Measurements from ENCODE around the gene KCTD14. TPM values are rescaled to one million over a fixed set of nuclear protein-coding genes. Genes with fewer than 3 reads are reported as not detected.

Gene KCTD14
- total RNA-seq, 1 donor from 2014 or later, result 0.32 TPM

DNA sequence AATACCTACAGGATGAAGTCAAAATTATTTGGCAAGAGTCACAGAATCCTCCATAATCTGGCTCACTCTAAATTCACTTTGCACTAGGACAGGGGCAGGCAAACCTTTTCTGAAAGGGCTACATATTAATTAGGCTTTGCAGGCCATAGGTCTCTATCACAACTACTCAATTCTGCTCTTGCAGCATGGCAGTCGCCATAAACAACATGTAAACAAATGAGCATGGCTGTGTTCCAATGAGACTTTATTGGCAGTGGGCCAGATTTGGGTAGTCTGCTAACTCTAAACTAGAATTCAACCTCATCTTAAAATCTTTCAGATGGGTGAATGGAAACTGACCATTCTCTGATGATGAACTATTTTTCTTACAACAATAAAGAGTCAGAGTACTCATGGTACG, 46.4 kb upstream of the KCTD14 start:
- DNase-seq, result no peak
- Mint-ChIP-seq H3K9me3 (ENCODE audit: unreplicated experiment) (peaks cover 1% of the 10 kb centered on the region), H3K27me3 (ENCODE audit: unreplicated experiment) (no peaks in the 10 kb centered on the region), H3K36me3 (ENCODE audit: unreplicated experiment) (peaks cover 10% of the 10 kb centered on the region), H3K27ac (ENCODE audit: unreplicated experiment) (no peak overlapping the region), H3K4me1 (ENCODE audit: low read depth, unreplicated experiment) (peaks cover under 1% of the 10 kb centered on the region), H3K4me3 (ENCODE audit: unreplicated experiment) (no peak overlapping the region)
- TF ChIP-seq, protein P1, sequence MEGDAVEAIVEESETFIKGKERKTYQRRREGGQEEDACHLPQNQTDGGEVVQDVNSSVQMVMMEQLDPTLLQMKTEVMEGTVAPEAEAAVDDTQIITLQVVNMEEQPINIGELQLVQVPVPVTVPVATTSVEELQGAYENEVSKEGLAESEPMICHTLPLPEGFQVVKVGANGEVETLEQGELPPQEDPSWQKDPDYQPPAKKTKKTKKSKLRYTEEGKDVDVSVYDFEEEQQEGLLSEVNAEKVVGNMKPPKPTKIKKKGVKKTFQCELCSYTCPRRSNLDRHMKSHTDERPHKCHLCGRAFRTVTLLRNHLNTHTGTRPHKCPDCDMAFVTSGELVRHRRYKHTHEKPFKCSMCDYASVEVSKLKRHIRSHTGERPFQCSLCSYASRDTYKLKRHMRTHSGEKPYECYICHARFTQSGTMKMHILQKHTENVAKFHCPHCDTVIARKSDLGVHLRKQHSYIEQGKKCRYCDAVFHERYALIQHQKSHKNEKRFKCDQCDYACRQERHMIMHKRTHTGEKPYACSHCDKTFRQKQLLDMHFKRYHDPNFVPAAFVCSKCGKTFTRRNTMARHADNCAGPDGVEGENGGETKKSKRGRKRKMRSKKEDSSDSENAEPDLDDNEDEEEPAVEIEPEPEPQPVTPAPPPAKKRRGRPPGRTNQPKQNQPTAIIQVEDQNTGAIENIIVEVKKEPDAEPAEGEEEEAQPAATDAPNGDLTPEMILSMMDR (IDR thresholded peaks at IDR 0.05; ENCODE audit: partially characterized antibody, unreplicated experiment), result no peak

DNA sequence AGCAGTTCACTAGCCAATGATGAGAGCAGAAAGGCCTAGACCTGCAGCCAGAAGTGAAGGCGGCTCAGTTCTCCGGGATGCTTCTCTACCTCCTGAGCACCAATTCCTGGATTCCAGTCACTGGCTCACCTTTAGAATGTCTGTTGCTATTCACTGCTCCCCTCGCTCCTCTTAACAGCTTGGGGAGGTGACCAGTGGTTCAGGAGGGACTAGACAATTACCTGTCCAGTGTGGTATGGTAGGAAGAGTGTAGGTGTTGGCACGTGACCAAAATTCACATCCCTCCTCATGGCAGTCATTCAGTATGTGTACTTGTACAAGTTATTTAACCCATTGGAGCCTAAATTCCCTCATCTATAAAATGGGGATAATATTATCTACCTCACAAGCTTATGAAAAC, 44.6 kb upstream of the KCTD14 start:
- Mint-ChIP-seq H3K9me3 (ENCODE audit: unreplicated experiment) (peaks cover 1% of the 10 kb centered on the region), H3K4me3 (ENCODE audit: unreplicated experiment) (no peak overlapping the region), H3K27ac (ENCODE audit: unreplicated experiment) (no peak overlapping the region), H3K4me1 (ENCODE audit: low read depth, unreplicated experiment) (no peaks in the 10 kb centered on the region), H3K27me3 (ENCODE audit: unreplicated experiment) (no peaks in the 10 kb centered on the region), H3K36me3 (ENCODE audit: unreplicated experiment) (peaks cover 10% of the 10 kb centered on the region)
- TF ChIP-seq, protein P1 (IDR thresholded peaks at IDR 0.05; ENCODE audit: partially characterized antibody, unreplicated experiment), result no peak
- no peak for DNase-seq

DNA sequence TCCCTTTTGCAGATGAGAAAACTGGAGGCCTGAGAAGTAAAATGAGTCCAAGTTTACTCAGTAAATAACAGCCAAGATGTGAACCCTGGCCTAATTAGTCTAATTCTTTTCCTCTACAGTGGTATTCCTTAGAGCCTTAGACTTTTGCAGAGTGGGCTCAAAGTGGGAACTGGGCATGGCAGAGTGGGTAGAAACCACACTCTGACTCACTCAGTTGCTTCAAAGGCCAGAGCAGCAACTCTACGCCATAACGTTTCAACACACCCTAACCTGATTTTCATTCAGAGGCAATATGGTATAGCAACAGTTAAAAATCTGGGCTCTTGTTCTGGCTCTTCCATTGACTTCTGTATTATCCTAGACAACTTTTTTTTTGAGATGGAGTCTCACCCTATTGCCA, 43.4 kb upstream of the KCTD14 start:
- no peaks in the 10 kb centered on the region for H3K9me3 Mint-ChIP-seq (ENCODE audit: unreplicated experiment)
- H3K4me1 Mint-ChIP-seq (ENCODE audit: low read depth, unreplicated experiment), result no peaks in the 10 kb centered on the region
- no peaks in the 10 kb centered on the region for H3K27me3 Mint-ChIP-seq (ENCODE audit: unreplicated experiment)
- H3K36me3 Mint-ChIP-seq (ENCODE audit: unreplicated experiment), result peaks cover 10% of the 10 kb centered on the region
- TF ChIP-seq, protein P1 (IDR thresholded peaks at IDR 0.05; ENCODE audit: partially characterized antibody, unreplicated experiment), result no peak
- H3K4me3 Mint-ChIP-seq (ENCODE audit: unreplicated experiment), result no peak overlapping the region
- DNase-seq, result no peak
- no peak overlapping the region for H3K27ac Mint-ChIP-seq (ENCODE audit: unreplicated experiment)

DNA sequence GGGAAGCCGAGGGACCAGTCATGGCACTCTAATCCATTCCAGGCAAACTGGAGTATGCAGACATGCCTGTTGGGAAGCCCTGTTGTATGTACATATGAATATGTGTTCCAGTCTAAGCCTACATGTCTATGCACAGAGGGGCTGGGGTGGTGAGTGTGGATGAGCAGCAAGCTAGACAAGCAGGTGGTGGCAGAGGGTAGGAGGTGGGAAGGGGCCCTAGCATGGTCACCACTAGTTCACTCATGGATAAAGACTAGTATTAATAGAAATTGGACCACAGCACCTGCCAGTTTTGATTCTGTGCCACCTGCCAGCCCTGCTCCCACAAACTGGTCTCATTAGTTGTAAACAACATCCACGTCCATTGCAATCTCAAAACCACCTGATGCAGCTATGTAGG, 42.1 kb upstream of the KCTD14 start:
- Mint-ChIP-seq H3K4me3 (ENCODE audit: unreplicated experiment) (no peak overlapping the region), H3K36me3 (ENCODE audit: unreplicated experiment) (peaks cover 10% of the 10 kb centered on the region), H3K9me3 (ENCODE audit: unreplicated experiment) (no peaks in the 10 kb centered on the region), H3K27ac (ENCODE audit: unreplicated experiment) (no peak overlapping the region), H3K27me3 (ENCODE audit: unreplicated experiment) (no peaks in the 10 kb centered on the region), H3K4me1 (ENCODE audit: low read depth, unreplicated experiment) (no peaks in the 10 kb centered on the region)
- no peak for DNase-seq
- TF ChIP-seq, protein P1 (IDR thresholded peaks at IDR 0.05; ENCODE audit: partially characterized antibody, unreplicated experiment), result no peak

DNA sequence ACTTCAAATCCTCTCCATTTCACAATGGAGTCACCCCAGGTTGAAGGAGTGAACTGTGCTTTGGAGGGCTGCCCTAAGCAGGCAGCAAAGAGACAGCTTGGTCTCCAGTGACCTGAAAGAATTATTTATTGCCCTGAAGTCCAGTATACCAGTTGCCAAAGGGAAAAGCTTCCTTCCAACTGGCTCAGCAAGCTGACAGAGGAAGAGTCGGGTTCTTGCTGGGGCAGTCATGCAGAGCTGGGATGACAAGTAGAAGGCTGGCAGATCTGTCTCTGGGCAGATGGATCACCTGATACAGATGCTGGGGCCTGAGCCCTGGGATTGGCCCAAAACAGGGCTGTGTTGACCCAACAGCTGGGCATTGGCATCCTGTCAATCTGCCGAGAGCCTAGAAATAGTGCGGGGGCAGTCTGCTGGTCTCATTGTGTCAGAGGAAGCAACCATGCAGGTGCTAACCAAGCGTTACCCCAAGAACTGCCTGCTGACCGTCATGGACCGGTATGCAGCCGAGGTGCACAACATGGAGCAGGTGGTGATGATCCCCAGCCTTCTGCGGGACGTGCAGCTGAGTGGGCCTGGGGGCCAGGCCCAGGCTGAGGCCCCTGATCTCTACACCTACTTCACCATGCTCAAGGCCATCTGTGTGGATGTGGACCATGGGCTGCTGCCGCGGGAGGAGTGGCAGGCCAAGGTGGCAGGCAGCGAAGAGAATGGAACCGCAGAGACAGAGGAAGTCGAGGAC, 40.5 kb upstream of the KCTD14 start, which contains the start of gene THRSP:
Gene THRSP, plus strand, starts transcription at position 422 of the 742 bp plus-strand sequence. Its CDS starts 21 bp downstream, at position 443.
- Mint-ChIP-seq H3K4me3 (ENCODE audit: unreplicated experiment) (no peak within 1 kb of the TSS), H3K36me3 (ENCODE audit: unreplicated experiment) (peaks cover 10% of the 10 kb centered on the region), H3K27me3 (ENCODE audit: unreplicated experiment) (no peaks in the 10 kb centered on the region), H3K27ac (ENCODE audit: unreplicated experiment) (no peak within 1 kb of the TSS), H3K4me1 (ENCODE audit: low read depth, unreplicated experiment) (no peaks in the 10 kb centered on the region), H3K9me3 (ENCODE audit: unreplicated experiment) (no peaks in the 10 kb centered on the region)
- no peak for DNase-seq
- TF ChIP-seq, protein P1 (IDR thresholded peaks at IDR 0.05; ENCODE audit: partially characterized antibody, unreplicated experiment), result no peak
